ENCODE measurements around the gene TTLL11. TPM values are rescaled to one million over a fixed set of nuclear protein-coding genes. Genes with fewer than 3 reads are reported as not detected.

The TTLL11 gene
- total RNA-seq, 1 experiment from 2014 or later = 1.5 TPM

DNA sequence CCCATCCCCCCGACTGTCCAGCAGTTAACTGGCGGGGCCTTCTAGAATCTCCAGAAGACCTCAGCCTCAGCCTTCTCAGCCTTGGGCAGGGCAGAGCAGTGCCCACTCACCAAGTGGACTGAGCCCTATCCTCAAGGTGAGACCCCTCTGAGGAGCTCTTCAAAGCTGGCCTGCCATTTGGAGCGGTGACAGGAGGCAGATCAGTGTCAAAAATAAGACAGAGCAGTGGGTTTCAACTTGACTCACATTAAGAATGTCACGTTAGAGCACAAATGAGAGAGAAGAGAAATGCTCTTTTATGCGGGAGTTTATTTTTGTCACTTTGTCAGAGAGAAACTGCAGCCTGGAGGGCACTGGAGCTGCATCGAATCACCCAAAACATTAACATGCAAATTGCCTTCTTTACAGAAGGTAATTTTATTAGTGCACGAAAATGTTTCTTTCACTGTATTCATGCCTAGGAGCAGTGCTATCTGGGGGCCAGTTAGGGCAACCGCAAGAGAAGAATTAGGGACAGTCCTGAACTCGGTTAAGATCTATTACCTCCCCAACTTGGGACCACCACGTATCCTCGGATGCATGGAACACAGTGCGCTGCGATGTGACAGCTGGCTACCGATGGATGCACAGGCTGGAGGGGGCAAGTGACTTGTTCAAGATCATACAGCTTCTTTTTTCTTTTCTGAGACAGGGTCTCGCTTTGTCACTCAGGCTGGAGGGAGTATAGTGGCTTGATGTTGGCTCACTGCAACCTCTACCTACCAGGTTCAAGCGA lies 253.2 kb downstream of the TTLL11 start:
- Mint-ChIP-seq H3K27ac (peak overlapping the region in 1 of 3 experiments; percentile 16; a peak in 1 of 7 replicates), H3K27me3 (ENCODE audit: low read depth) (peaks cover 7% of the 10 kb centered on the region), H3K36me3 (ENCODE audit: insufficient read depth in 1 of 3, low read depth in 3 of 3) (peaks cover 0 to 8% (median 4%) of the 10 kb centered on the region in 3 experiments; a peak in 2 of 7 replicates), H3K9me3 (peaks cover 9 to 10% of the 10 kb centered on the region in 2 experiments; a peak in 3 of 5 replicates), H3K4me3 (no peak overlapping the region), H3K4me1 (no peaks in the 10 kb centered on the region; a peak in 1 of 4 replicates)
- Histone ChIP-seq H2BK12ac (ENCODE audit: insufficient read length, low read depth, low read length) (no peak overlapping the region), H2BK120ac (ENCODE audit: low read depth, low read length, poor library complexity, severe bottlenecking) (no peak overlapping the region), H2AK5ac (ENCODE audit: insufficient read length, low read length) (no peak overlapping the region), H3K4me1 (ENCODE audit: insufficient read depth, low read length) (no peaks in the 10 kb centered on the region), H4K20me1 (ENCODE audit: control insufficient read depth, insufficient read depth, insufficient read length) (no peaks in the 10 kb centered on the region), H3K79me2 (ENCODE audit: insufficient read depth, low read length) (no peaks in the 10 kb centered on the region), H3K79me1 (ENCODE audit: insufficient read depth, low read depth, low read length, poor library complexity, severe bottlenecking) (no peaks in the 10 kb centered on the region), H3K18ac (ENCODE audit: insufficient read length, low read depth, low read length) (no peak overlapping the region), H4K91ac (ENCODE audit: insufficient read length, low read depth, low read length) (no peak overlapping the region), H2BK20ac (ENCODE audit: low read depth, low read length, poor library complexity, severe bottlenecking) (no peak overlapping the region), H3K4me2 (ENCODE audit: insufficient read depth, insufficient read length, low read length) (no peak overlapping the region), H2BK5ac (ENCODE audit: insufficient read length, low read length) (no peak overlapping the region), H3K14ac (ENCODE audit: insufficient read depth, low read length) (no peak overlapping the region), H3K27ac (ENCODE audit: insufficient read length, low read depth, low read length) (no peak overlapping the region), H4K5ac (ENCODE audit: insufficient read length, low read depth, low read length) (no peak overlapping the region), H3K9ac (ENCODE audit: extremely low read depth, insufficient read length, low read length) (no peak overlapping the region), H2AFZ (ENCODE audit: low read length) (no peak overlapping the region), H3K56ac (ENCODE audit: insufficient read length, low read depth, low read length) (no peak overlapping the region), H3K27me3 (ENCODE audit: insufficient read depth, low read length) (no peaks in the 10 kb centered on the region), H3K9me3 (ENCODE audit: control insufficient read depth, low read depth, low read length) (no peaks in the 10 kb centered on the region), H2BK15ac (ENCODE audit: low read depth, low read length) (no peak overlapping the region), H3K23ac (ENCODE audit: insufficient read length, low read depth, low read length) (no peak overlapping the region), H3K4ac (ENCODE audit: low read depth, low read length) (no peak overlapping the region), H3K23me2 (ENCODE audit: insufficient read length, low read depth, low read length, poor library complexity, severe bottlenecking) (no peaks in the 10 kb centered on the region), H3T11ph (ENCODE audit: low read length) (no peak overlapping the region), H4K8ac (replicated peaks; ENCODE audit: insufficient read length, low read depth, low read length) (no peak overlapping the region)
- TF ChIP-seq CTCF (conservative IDR thresholded peaks at IDR 0.05) = no peak
- no peak for DNase-seq
- no CpG with 5 or more reads among the region's 16 CpGs for WGBS (ENCODE audit: extremely low coverage, insufficient read length, low lambda C conversion rate)

Data from H9 (cell line).